ENCODE data around the gene TBC1D5.

TBC1D5 gene

DNA sequence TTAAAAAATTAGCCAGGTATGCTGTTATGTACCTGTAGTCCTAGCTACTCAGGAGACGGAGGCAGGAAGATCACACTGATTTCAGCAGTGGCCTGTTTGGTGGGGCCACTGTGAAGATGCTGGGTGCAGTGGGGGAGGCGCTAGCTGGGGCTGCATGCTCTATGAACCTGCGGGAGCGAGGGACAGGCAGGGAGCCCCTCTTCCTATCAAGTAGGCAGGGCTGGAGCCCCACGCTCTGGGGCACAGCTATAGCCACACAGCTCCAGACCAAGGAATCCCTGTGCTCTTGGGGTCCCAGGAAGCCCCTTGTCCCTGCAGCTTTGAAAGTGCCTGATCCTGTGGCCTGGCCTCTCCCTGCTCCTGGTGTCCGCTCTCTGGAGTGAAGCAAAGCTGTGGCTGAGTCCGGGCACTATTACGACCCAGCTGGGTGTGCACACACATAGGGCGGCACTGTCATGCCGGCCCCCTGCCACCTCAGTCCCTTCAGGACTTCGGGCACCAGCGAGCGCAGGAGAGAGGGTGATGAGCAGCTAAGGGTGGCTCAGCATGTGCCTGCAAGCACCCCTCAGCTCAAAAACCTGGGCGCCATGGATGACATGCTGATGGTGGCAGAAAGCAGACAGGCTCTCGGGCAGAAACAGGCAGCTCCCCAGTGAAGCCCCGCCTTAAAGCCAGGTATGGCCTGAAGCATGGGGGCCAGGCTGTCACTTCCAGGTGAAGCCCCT lies 262.6 kb downstream of the TBC1D5 start:
- DNase-seq (ENCODE audit: low read depth, low spot score): no peak

DNA sequence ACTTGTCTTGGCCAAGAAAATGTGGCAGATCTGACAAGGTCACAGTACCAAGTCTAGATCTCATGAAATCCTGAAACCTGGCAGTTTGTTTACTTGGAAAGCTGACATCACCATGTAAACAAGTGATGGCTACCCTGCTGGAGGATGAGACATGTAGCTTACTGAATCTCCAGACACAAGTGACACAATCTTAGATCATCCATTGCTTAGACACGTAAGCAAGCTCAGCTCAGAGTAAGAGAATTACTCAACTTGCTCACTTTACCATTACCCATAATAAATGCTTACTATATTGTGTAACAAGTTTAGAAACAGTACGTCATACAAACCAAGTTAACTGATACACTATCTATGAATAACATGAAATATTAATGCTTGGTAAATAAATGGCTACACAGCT lies 263.8 kb downstream of the TBC1D5 start:
- DNase-seq (ENCODE audit: low read depth, low spot score): no peak

DNA sequence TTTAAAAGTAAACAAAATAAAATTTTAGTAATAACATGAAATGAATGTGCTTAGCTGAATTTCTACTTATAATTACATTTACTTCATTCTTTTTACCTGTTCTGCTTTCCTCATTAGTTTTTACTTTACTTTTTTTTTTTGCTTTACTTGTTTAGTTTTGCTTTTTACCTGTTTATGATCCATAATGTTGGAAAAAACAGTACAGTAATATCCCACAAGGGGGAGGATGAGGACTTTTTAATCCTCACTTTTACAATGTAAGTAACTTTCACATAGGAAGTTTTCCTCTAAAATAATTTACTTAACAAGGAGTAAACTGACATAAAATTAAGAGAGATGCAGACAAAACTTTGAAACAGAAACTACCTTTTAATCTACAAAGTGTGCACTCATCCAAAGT lies 268.7 kb downstream of the TBC1D5 start:
- DNase-seq (ENCODE audit: low read depth, low spot score): no peak

DNA sequence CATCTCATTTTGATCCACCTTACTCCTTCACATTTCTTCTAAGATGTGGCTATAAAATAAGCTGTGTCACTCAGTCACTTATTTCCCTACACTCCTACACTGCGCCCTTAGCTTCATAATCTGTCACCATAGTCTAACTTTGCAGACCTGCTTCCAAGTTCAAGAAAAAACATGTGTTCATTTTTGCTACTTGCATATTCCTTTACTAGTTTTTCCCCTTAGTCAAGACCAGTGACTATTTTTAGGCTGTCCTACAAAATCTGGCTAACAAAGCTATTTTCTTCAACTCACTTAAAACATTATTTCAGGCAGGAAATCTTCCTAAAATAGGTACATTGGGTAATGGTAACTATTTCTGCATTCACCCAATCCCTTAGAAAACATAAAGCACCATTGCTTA lies 272.5 kb downstream of the TBC1D5 start:
- no peak for DNase-seq (ENCODE audit: low read depth, low spot score)

DNA sequence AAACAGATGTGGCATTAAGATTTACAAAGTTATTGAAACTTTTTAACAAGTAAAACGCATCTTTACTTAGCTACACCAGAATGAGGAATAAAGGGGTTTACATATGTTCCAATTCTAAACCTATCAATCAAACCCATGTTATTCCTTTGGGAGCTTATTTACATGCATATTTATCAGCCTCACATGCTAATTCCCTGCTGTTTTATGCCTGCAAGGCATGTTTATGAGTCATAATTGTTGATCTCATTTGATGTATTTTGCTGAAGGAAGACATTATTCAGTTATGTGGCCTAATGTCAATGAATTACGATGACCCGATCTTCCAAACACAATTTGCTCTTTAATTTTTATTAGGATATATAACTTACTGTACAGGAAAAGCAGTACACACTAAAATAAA lies 272.9 kb downstream of the TBC1D5 start:
- DNase-seq (ENCODE audit: low read depth, low spot score): no peak

DNA sequence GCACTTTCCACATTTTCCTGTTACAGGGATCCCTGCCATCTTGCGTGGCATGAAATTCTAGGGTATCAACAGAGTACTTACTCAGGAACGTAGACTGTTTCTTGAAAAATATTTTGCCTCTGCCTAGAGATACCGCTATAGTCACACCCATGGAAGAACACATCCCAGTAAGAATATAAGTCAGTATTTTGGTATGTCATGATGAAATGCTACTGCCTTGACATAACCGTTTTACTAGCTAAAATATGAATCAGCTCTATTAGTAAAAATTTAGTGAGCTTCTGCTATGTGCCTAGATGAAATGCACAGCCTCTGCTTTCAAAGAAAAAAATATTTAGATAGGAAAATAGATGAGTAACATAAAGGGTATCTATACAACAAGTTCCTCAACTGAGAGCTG lies 276.4 kb downstream of the TBC1D5 start:
- no peak for DNase-seq (ENCODE audit: low read depth, low spot score)

DNA sequence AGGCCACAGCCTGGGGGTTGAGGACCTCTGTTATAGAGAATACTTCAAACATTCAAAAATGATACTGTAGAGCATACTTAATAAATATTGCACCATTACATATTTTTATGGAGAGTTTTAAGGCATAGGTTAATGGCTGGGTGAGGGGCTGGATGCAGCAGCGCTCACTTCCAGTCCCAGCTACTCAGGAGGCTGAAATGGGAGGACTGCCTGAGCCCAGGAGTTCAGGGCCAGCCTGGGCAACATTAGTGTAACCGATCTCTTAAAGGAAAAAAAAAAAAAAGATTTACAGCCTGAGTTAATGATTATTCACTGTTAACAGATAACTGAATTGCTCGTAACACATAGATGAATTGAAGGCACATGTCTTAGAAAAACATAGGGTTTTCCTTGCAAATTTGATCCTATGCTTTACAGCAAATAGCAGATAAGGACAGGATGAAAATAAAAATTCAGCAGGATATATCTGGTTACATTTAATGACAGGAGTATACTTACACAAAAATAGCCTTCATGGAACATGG lies 282.9 kb downstream of the TBC1D5 start:
- no peak for DNase-seq (ENCODE audit: low read depth, low spot score)

DNA sequence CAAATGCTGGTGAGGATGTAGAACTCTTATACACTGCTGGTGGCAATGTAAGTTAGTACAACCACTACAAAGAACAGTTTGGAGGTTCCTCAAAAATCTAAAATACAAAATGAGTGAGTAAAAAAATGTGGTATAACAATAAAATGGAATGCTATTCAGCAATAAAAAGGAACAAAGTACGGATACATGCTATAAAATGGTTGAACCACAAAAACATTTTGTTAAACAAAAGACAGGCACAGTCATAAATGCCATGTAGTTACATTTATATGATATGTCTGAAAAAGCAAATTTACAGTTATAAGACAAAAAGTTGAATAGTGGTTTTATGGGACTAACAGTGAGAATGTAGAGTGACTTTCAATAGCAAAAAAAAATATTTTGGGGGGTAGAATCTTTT lies 285.8 kb downstream of the TBC1D5 start:
- DNase-seq (ENCODE audit: low read depth, low spot score): no peak

DNA sequence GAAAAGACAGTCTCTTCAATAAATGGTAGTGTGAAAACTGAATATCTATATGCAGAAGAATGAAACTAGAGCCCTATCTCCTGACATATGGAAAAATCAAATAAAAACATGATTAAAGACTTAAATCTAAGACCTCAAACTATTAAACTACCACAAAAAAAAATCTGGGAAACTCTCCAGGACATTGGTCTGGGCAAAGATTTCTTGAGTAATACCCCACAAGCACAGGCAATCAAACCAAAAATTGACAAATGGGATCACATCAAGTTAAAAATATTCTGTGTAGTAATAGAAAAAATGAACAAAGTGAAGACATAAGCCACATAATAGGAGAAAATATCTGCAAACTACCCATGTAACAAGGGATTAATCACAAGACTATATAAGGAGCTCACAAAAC lies 286.4 kb downstream of the TBC1D5 start:
- DNase-seq (ENCODE audit: low read depth, low spot score): no peak

DNA sequence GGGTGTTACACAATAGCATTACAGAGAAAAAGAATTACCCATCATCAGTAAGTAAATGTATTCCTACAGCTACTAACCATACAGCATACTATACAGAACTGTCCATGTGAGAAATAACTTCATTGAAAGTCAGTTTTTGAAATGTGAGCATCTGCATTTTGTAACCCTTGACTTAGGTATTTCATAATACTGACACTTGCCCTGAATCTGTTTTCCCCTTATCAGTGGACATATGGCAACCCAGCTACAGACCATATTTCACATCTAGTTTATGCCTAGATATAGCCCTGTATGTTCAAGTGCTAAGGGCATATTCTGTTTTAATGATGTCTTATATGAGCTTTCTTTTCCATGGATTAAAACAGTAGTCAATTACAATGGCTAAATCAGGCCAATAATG lies 297.6 kb downstream of the TBC1D5 start:
- no peak for DNase-seq (ENCODE audit: low read depth, low spot score)

DNA sequence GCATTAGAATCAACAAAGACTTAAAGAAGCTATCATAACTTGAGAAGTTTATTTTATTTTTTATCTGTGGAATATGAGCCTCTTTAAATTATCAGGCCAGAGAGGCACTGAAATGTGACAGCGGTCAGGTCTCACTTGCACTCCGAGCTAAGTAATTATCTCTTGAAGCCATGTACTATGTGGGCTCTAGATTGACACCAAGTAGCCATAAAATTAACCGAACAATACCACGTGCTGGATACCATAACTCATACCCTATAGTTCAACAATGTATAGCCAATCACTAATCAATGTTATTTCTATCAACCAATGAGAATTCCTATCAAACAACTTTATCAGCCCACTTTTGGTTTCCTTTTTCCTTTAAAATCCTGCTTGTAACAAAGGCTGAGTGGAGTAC lies 299.3 kb downstream of the TBC1D5 start:
- no peak for DNase-seq (ENCODE audit: low read depth, low spot score)

DNA sequence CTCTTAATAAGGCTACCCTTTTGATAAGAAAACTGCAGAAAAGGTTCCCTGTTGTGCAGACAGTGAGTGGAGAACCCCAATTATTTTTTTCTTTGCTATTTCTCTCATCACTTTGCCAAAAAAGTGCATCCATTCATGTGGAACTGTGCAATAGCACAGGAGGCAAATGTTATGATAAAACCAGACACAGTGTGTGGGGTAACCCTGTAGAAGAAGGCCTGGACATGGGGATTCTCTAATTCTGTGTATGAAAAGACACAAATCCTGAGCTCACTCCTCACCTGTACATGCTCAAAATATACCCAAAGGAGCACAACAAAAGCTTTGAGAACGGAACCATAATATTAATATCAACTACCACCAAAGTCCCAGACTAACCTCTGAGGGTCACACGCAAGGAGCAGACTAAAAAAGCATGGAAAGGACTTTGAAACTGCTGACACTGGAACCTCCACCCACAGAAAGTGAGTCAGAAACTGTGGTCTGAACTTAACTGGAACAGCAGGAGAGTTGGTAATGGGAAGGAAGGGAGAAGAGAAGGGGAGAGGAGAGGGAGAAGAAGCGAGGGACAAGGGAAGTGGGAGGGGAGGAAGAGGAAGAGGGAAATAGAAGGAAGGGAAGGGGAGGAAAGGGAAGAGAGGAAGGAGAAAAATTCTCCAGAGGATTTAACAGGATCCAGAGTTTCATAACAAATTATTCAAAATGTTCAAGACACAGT lies 299.9 kb downstream of the TBC1D5 start:
- DNase-seq (ENCODE audit: low read depth, low spot score): no peak

DNA sequence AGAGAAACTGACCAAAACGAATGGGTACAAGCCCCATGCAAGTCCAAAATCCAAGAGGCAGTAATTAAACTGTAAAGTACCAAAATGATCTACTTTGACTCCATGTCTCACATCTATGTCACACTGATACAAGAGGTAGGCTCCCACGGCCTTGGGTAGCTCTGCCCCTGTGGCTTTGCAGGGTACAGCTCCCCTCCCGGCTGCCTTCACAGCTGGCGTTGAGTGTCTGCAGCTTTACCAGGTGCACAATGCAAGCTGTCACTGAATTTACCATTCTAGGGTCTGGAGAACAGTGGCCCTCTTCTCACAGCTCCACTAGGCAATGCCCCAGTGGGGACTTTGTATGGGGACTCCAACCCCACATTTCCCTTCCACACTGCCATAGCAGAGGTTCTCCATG lies 308.6 kb downstream of the TBC1D5 start:
- no peak for DNase-seq (ENCODE audit: low read depth, low spot score)

DNA sequence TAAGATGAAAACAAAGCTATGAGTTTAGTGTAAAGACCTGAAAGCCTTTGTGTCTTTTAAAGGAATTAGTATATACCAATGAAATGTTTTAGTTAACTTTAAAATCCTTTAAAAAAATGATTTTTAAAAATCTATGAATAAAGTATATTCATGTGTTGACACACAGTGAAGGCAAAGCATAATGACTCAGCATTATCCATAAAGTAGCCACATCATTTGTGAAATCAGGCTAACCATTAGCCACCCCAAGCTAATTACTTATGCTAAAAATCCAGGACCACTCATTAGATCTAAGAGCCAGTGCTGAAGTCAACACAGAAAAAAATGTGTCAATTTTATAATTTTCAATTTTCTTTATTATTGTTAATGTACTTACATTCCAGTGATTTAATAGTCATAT lies 310.2 kb downstream of the TBC1D5 start:
- no peak for DNase-seq (ENCODE audit: low read depth, low spot score)

DNA sequence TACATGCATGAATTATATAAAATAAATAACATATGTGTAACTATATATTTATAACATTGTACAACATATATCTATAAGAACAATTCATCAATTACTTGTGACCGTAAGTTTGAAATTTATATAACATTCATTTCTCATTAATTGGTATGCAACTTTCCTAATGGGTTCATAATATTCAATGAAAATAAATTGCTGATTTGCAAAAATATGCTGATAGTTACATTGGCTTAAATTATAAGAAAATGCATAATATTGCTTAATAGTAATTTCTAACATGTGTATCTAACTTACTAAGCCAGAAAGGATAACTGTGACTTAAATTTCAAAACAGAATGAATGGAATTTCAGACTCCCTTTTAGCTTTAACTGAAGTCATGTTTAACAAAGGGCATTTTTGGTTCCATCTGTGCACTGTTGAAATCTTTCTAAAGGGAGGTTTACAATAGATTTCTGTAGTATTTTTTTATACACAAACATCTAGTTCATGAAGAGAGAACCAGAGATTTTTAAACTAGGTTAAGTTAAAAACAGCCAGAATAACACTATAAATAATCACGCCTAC lies 310.9 kb downstream of the TBC1D5 start:
- no peak for DNase-seq (ENCODE audit: low read depth, low spot score)

DNA sequence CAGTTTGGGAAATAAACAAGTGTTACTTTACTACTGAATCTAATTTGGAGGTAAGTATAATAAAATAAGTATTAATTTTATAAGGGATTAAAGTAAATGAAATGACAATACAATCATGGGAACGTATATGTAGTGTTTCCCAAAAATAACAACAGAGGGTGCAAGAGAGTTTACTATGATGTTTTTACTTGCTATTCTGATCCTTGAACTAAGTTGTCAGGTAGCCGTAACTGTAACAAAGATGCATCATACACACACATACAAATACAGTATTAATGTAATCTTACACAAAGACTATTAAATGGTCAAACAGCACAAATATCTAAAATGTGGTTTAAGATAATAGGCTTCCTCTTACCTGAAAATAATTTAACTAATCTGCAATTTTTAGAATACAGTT lies 311.4 kb downstream of the TBC1D5 start:
- DNase-seq (ENCODE audit: low read depth, low spot score): no peak

DNA sequence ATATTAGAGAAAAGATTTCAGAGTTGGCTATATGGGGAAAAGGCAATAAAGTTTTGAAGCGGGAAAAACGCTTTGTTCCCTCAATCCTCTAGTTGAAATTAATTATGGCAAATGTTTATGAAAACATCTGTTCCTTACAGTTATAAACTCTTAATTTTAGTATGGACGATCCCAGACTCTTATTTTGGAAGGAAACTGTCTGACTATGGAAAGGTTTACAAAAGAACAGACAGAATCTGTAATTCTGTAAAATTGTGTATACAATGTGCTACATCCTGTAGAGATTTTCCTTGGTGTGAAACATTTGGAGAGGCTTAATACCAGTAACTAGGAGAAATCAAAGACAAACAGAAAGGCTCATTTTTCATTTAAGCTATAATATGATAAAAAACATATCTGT lies 311.8 kb downstream of the TBC1D5 start:
- DNase-seq (ENCODE audit: low read depth, low spot score): no peak

DNA sequence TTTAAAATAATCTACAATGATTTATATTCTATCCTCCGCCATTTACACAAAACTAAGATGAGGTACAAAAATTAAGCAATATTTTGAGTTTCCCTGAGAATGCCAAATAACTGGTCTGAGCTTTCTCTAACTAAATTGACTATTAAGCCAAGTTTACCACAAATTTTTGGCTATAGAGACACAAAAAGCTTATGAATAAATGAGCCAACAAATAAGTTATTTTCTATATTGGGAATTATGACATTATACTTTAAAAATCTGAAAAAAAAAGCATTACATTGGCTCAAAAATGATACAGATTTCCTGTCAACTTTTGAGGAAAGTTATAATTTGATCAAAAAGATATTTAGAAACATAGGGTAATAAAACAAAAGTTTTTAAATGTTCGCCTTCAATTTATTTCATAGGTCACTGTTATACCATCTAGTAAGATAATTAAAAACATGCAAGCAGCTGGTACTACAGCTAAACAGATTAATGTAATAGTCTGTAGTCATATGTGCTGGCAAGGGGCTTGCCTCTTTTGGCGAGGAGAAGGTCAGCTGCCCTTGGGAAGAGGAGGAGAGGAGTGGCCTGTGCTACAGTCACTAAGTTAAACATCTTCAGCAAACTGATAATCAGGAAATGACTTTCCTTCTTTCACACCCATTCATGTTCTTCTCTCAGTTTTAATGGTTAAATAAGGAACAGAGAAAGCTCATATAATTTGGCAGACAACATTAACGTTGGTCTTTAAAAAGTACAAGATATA lies 318.5 kb downstream of the TBC1D5 start:
- DNase-seq (ENCODE audit: low read depth, low spot score): no peak

DNA sequence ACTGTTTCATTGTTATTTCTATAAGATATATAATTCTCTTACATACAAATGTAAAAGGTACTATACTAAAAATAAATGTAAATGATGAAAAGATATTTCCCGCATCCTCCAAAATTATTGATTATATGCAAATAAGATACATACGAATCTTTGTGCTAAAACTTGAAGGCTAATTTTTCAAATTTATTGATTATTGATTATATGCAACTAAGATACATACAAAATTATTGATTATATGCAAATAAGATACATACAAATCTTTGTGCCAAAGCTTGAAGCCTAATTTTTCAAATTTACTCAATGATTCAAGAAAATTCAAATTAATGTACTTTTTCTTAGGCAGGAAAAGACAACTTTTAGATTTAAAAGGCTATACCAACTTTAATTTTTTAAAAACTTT lies 319.8 kb downstream of the TBC1D5 start:
- no peak for DNase-seq (ENCODE audit: low read depth, low spot score)

DNA sequence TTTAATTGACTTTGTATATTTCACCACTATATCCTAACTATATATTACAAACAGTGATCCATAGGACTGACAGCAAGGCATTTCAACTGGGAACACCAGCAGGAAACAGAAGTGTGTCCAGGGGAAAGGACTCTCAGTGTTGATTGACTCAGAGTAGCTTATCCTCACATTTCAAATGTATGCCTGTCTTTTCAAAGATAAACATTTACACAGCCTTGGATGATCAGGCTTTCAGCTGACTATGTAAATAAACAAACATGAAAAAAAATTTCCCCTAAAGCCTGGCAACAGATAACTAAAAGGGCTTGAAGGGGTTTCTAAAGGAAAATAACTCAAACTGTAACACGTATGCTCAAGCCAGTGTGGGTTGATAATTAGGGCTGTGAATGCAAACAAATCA lies 321.8 kb downstream of the TBC1D5 start:
- no peak for DNase-seq (ENCODE audit: low read depth, low spot score)

DNA sequence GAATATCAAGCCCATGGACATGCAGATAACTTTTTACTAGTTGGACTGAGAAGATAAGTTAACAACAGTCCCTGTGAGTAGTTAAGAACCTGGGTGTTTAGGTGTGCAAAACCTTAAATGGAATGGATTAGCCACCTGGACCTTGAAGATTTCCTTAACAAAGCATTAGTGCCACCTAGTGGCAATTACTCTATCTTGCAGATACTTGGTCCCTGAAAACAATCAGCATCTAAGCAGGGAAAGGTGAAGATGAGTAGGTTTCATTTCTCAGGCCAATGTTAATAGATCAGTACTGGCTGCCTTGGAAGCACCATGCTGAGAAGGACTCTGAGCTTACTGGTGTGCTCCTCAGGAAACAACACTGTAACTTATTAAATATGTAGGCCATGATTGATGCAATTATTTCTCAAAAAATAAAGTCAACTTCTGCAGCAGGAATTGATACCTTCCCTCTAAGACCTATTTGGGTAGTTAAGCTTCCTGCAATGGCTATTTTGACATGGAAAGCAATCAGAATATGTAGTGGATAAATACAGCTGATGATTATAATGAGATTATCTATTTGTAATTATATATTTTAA lies 329.4 kb downstream of the TBC1D5 start:
- DNase-seq (ENCODE audit: low read depth, low spot score): peak; percentile 13

Data from ELF-1 (cell line).